Loucy (cell line): ENCODE data around the gene ZNF420.

Experiments
- EZH2phosphoT487 ChIP-seq: fragments of 200-600 bp; IDR thresholded peaks from 2 replicates; pipeline ENCODE4 v1.6.1; 2018; ENCODE audit warnings: antibody characterized with exemption, mild to moderate bottlenecking, moderate library complexity, borderline replicate concordance
- TF ChIP-seq, protein P1 (sequence below): fragments of 200-600 bp; sonication (generic); conservative IDR thresholded peaks from 2 replicates; pipeline ENCODE4 v1.5.1; 2014; ENCODE audit warnings: mild to moderate bottlenecking, antibody characterized with exemption, low read length

DNA sequence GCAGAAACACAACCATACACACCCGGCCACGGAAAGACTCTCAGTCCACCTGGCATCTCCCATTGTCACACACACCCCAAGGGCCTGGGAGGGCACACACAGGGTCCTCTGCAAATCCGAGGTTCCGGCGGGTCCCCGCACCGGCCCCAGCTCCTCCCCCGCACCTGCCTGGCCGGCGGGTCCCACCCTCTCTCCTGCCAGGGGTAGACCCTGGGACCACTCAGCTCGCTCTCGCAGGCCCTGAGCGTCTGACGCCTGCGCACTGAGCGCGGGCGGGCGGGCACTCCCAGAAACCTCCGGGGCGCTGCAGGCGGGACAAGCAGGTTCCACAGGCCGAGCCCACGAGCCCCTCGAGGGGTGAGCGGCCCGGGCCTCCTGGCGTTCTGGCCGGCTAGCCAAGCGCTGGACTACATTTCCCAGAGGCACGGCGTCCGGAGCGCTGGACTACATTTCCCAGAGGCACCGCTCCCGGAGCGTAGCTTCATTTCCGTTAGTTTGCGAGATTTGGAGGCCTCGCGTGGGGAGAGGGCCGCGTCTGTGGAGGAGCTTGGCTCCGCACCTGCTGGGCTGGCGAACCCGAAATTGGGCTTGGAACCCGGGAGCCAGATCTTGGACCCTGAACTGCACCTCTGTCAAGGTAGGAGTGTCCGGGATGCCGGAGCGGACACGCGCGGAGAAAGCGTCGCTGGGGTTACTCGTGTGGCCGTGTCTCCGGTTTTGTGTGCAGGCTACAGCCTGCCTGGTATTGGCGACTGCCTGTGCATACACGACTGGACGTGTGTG, at the start of gene ZNF420:
- TF ChIP-seq, protein P1, sequence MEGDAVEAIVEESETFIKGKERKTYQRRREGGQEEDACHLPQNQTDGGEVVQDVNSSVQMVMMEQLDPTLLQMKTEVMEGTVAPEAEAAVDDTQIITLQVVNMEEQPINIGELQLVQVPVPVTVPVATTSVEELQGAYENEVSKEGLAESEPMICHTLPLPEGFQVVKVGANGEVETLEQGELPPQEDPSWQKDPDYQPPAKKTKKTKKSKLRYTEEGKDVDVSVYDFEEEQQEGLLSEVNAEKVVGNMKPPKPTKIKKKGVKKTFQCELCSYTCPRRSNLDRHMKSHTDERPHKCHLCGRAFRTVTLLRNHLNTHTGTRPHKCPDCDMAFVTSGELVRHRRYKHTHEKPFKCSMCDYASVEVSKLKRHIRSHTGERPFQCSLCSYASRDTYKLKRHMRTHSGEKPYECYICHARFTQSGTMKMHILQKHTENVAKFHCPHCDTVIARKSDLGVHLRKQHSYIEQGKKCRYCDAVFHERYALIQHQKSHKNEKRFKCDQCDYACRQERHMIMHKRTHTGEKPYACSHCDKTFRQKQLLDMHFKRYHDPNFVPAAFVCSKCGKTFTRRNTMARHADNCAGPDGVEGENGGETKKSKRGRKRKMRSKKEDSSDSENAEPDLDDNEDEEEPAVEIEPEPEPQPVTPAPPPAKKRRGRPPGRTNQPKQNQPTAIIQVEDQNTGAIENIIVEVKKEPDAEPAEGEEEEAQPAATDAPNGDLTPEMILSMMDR, result no peak
- no peak for TF ChIP-seq EZH2phosphoT487
